PC-9 (cell line): Measurements from ENCODE around the gene RCOR1. TPM values are rescaled to one million over a fixed set of nuclear protein-coding genes. Genes with fewer than 3 reads are reported as not detected.

ENCODE experiments used
- BruUV-seq: library from RNA; stranded (reverse); fragments of 400-500 nt; replicated peaks from 2 replicates; lab custom pipeline; 2021; lab: Mats Ljungman, UMichigan
- CTCF ChIA-PET: fragments of 300-600 bp; sonication (Branson Sonifier 250); formaldehyde crosslinking; loops from one replicate; lab custom pipeline; 2022; ENCODE audit warnings: antibody characterized with exemption; lab: Charles Lee
- POLR2A ChIA-PET: fragments of 300-600 bp; sonication (Branson Sonifier 250); formaldehyde crosslinking; loops from one replicate; lab custom pipeline; 2022; ENCODE audit warnings: antibody characterized with exemption; ENCODE audit not compliant: unreplicated experiment; lab: Charles Lee
- DNase-seq, 2 experiments: peaks; one replicate each; pipeline versions ENCODE4 v3.0.0 to v3.0.0-alpha.2; 2015 to 2022; ENCODE audit warnings: mixed read lengths in 1 of 2
- H2AFZ ChIP-seq: fragments of 200-600 bp; sonication (generic); 2 replicates; pipeline ENCODE4 v1.8.1; 2017; ENCODE audit warnings: antibody characterized with exemption
- H3F3A ChIP-seq: fragments of 200-600 bp; sonication (generic); 2 replicates; pipeline ENCODE4 v1.8.1; 2017; ENCODE audit warnings: antibody characterized with exemption, mild to moderate bottlenecking, low read depth; ENCODE audit not compliant: insufficient read depth
- H3K27ac ChIP-seq: fragments of 200-600 bp; sonication (generic); 2 replicates; pipeline ENCODE4 v1.6.1; 2016; ENCODE audit warnings: mixed run types
- H3K27me3 ChIP-seq: fragments of 200-600 bp; sonication (generic); 2 replicates; pipeline ENCODE4 v1.6.1; 2016; ENCODE audit warnings: low read depth, mixed run types; ENCODE audit not compliant: insufficient read depth
- H3K36me3 ChIP-seq: fragments of 200-600 bp; sonication (generic); 2 replicates; pipeline ENCODE4 v1.6.1; 2016; ENCODE audit warnings: low read depth, mixed run types
- H3K4me1 ChIP-seq: fragments of 200-600 bp; sonication (generic); replicated peaks from 2 replicates; pipeline ENCODE4 v1.6.1; 2016; ENCODE audit warnings: mixed run types; ENCODE audit not compliant: insufficient read depth
- H3K4me2 ChIP-seq: fragments of 200-600 bp; sonication (generic); 2 replicates; pipeline ENCODE4 v1.6.1; 2017; ENCODE audit warnings: mixed run types
- H3K4me3 ChIP-seq: fragments of 200-600 bp; sonication (generic); 2 replicates; pipeline ENCODE4 v1.6.1; 2016; ENCODE audit warnings: mixed run types
- H3K79me2 ChIP-seq: fragments of 200-600 bp; sonication (generic); 2 replicates; pipeline ENCODE4 v1.6.1; 2017; ENCODE audit warnings: low read depth, mixed run types
- H3K9me2 ChIP-seq: fragments of 200-600 bp; sonication (generic); 2 replicates; pipeline ENCODE4 v1.8.1; 2017; ENCODE audit warnings: mild to moderate bottlenecking; ENCODE audit not compliant: insufficient read depth
- H3K9me3 ChIP-seq: fragments of 200-600 bp; sonication (generic); 2 replicates; pipeline ENCODE4 v1.8.1; 2016; ENCODE audit warnings: low read depth; ENCODE audit not compliant: insufficient read depth
- H4K20me1 ChIP-seq: fragments of 200-600 bp; sonication (generic); 2 replicates; pipeline ENCODE4 v1.8.1; 2017; ENCODE audit not compliant: insufficient read depth
- CTCF ChIP-seq: fragments of 200-600 bp; sonication (generic); conservative IDR thresholded peaks from 2 replicates; pipeline ENCODE4 v1.6.1; 2017; ENCODE audit warnings: mixed run types, antibody characterized with exemption, mild to moderate bottlenecking, moderate library complexity
- EZH2 ChIP-seq: fragments of 200-600 bp; sonication (generic); IDR thresholded peaks from 2 replicates; pipeline ENCODE4 v1.8.0; 2017; ENCODE audit warnings: antibody characterized with exemption, low read depth
- intact Hi-C: fragments of 100-400 bp; cut with micrococcal nuclease; formaldehyde crosslinking; loops from one replicate; pipeline ENCODE4 v1.10.0; 2022; ENCODE audit not compliant: unreplicated experiment
- total RNA-seq: library from RNA; stranded (reverse); gene quantifications from 2 replicates; pipeline ENCODE4 v1.2.3, GENCODE V29; 2021

RCOR1 gene
- total RNA-seq, 1 experiment from 2014 or later, result 67.2 TPM

GRCh38 chr14:102683399-102684297 is 91.2 kb downstream of the RCOR1 start:
- TF ChIP-seq CTCF, result no peak
- TF ChIP-seq EZH2, result no peak
- intact Hi-C loops, result no loop called here
- Histone ChIP-seq H2AFZ (no peak overlapping the region), H3K79me2 (peaks cover 71% of the 10 kb centered on the region), H3F3A (peaks cover 48% of the 10 kb centered on the region), H3K27me3 (no peaks in the 10 kb centered on the region), H3K9me2 (no peaks in the 10 kb centered on the region), H3K4me1 (no peaks in the 10 kb centered on the region), H3K9me3 (no peaks in the 10 kb centered on the region), H4K20me1 (peaks cover 48% of the 10 kb centered on the region), H3K4me2 (no peak overlapping the region), H3K36me3 (peaks cover 11% of the 10 kb centered on the region; the same call in 1 of the 2 replicates), H3K27ac (no peak overlapping the region), H3K4me3 (no peak overlapping the region)
- POLR2A ChIA-PET, result no interaction called here
- BruUV-seq, result TSS peak; percentile 11
- CTCF ChIA-PET, result interaction anchor here (0.7 kb wide), 1 partner anchor 698 kb away, joined by 5 read pairs; no protein-coding TSS in a partner anchor
- DNase-seq, result no peak

GRCh38 chr14:102684298-102684663 is 91.8 kb downstream of the RCOR1 start:
- DNase-seq, result no peak
- Histone ChIP-seq H3K4me1 (no peaks in the 10 kb centered on the region), H3K27me3 (no peaks in the 10 kb centered on the region), H3K9me2 (no peaks in the 10 kb centered on the region), H3K4me2 (no peak overlapping the region), H3K9me3 (no peaks in the 10 kb centered on the region), H3K4me3 (no peak overlapping the region), H4K20me1 (peaks cover 43% of the 10 kb centered on the region), H3K27ac (no peak overlapping the region), H2AFZ (no peak overlapping the region), H3F3A (peaks cover 48% of the 10 kb centered on the region), H3K79me2 (peaks cover 71% of the 10 kb centered on the region), H3K36me3 (peaks cover 11% of the 10 kb centered on the region; the same call in 1 of the 2 replicates)
- no TSS peak for BruUV-seq
- ChIA-PET CTCF (no interaction called here), POLR2A (no interaction called here)
- intact Hi-C loops, result no loop called here
- TF ChIP-seq EZH2 (no peak), CTCF (no peak)

GRCh38 chr14:102686196-102686801 is 93.8 kb downstream of the RCOR1 start:
- ChIA-PET POLR2A (interaction anchor here (0.6 kb wide), 2 partner anchors 42 to 676 kb away, joined by 3 to 4 read pairs; no protein-coding TSS in a partner anchor), CTCF (interaction anchor here (0.5 to 0.6 kb wide), 3 partner anchors 68 to 287 kb away, joined by 3 to 5 read pairs (median 3); no protein-coding TSS in a partner anchor)
- H4K20me1 ChIP-seq, result peaks cover 27% of the 10 kb centered on the region
- H3K4me2 ChIP-seq, result no peak overlapping the region
- H3K79me2 ChIP-seq, result peaks cover 69% of the 10 kb centered on the region
- BruUV-seq, result no TSS peak
- no peaks in the 10 kb centered on the region for H3K27me3 ChIP-seq
- intact Hi-C loops, result no loop called here
- TF ChIP-seq EZH2, result no peak
- no peak for TF ChIP-seq CTCF
- H3K4me3 ChIP-seq, result no peak overlapping the region
- H3F3A ChIP-seq, result peaks cover 49% of the 10 kb centered on the region
- no peak overlapping the region for H2AFZ ChIP-seq
- no peak for DNase-seq
- H3K9me2 ChIP-seq, result no peaks in the 10 kb centered on the region
- H3K36me3 ChIP-seq, result peaks cover 11% of the 10 kb centered on the region
- no peak overlapping the region for H3K27ac ChIP-seq
- H3K4me1 ChIP-seq, result peaks cover 16% of the 10 kb centered on the region
- H3K9me3 ChIP-seq, result no peaks in the 10 kb centered on the region
